Astrocyte (in vitro differentiated cells and primary cell): ENCODE results near the gene STX10. TPM values are rescaled to one million over a fixed set of nuclear protein-coding genes. Genes with fewer than 3 reads are reported as not detected.

Source experiments
- DNase-seq: peaks from one replicate; pipeline ENCODE4 v3.0.0-alpha.2; 2010; ENCODE audit warnings: low read depth
- FAIRE-seq: peaks from 2 replicates; lab custom pipeline; 2011; peaks lifted over from hg19 to GRCh38; lab: Jason Lieb, UNC
- H2AFZ ChIP-seq: 2 replicates; pipeline ENCODE4 v1.6.0; 2012; ENCODE audit warnings: low read depth, low read length, inconsistent platforms
- H3K27ac ChIP-seq: 2 replicates; pipeline ENCODE4 v1.5.1; 2011; ENCODE audit warnings: low read depth, low read length, inconsistent platforms
- H3K27me3 ChIP-seq: 2 replicates; pipeline ENCODE4 v1.6.0; 2011; ENCODE audit warnings: low read length, inconsistent platforms; ENCODE audit not compliant: insufficient read depth
- H3K36me3 ChIP-seq: 2 replicates; pipeline ENCODE4 v1.5.1; 2011; ENCODE audit warnings: low read length, inconsistent platforms; ENCODE audit not compliant: insufficient read depth
- H3K4me1 ChIP-seq: 2 replicates; pipeline ENCODE4 v1.5.1; 2011; ENCODE audit warnings: low read length, inconsistent platforms; ENCODE audit not compliant: insufficient read depth
- H3K4me2 ChIP-seq: 2 replicates; pipeline ENCODE4 v1.6.0; 2012; ENCODE audit warnings: low read length, inconsistent platforms
- H3K4me3 ChIP-seq: 2 replicates; pipeline ENCODE4 v1.5.1; 2011; ENCODE audit warnings: low read depth, mild to moderate bottlenecking, low read length, inconsistent platforms; ENCODE audit not compliant: insufficient read depth
- H3K79me2 ChIP-seq: 2 replicates; pipeline ENCODE4 v1.6.0; 2012; ENCODE audit warnings: mild to moderate bottlenecking, low read length, inconsistent platforms; ENCODE audit not compliant: insufficient read depth
- H3K9ac ChIP-seq: 2 replicates; pipeline ENCODE4 v1.6.0; 2012; ENCODE audit warnings: mild to moderate bottlenecking, low read length, inconsistent platforms
- H3K9me3 ChIP-seq: 2 replicates; pipeline ENCODE4 v1.5.1; 2012; ENCODE audit warnings: low read depth, mild to moderate bottlenecking, low read length, inconsistent platforms; ENCODE audit not compliant: insufficient read depth
- H4K20me1 ChIP-seq: 2 replicates; pipeline ENCODE4 v1.6.0; 2012; ENCODE audit warnings: low read length, inconsistent platforms; ENCODE audit not compliant: insufficient read depth
- H3K27ac Mint-ChIP-seq: one replicate; pipeline ENCODE4 v1.8.0; 2021; ENCODE audit warnings: mild to moderate bottlenecking, mixed read lengths; ENCODE audit not compliant: unreplicated experiment
- H3K27me3 Mint-ChIP-seq: one replicate; pipeline ENCODE4 v1.8.0; 2021; ENCODE audit warnings: low read depth, mixed read lengths; ENCODE audit not compliant: unreplicated experiment
- H3K36me3 Mint-ChIP-seq: one replicate; pipeline ENCODE4 v1.8.0; 2021; ENCODE audit warnings: low read depth, mixed read lengths; ENCODE audit not compliant: unreplicated experiment
- H3K4me1 Mint-ChIP-seq: one replicate; pipeline ENCODE4 v1.8.0; 2021; ENCODE audit warnings: low read depth, mixed read lengths; ENCODE audit not compliant: unreplicated experiment
- H3K4me3 Mint-ChIP-seq: one replicate; pipeline ENCODE4 v1.8.0; 2021; ENCODE audit warnings: mild to moderate bottlenecking, moderate library complexity, mixed read lengths; ENCODE audit not compliant: unreplicated experiment
- H3K9me3 Mint-ChIP-seq: one replicate; pipeline ENCODE4 v1.8.0; 2021; ENCODE audit warnings: mild to moderate bottlenecking, mixed read lengths; ENCODE audit not compliant: unreplicated experiment
- CTCF ChIP-seq: IDR thresholded peaks from 2 replicates; pipeline ENCODE4 v1.5.1; 2011; ENCODE audit warnings: low read depth, mild to moderate bottlenecking, inconsistent platforms, low read length, moderate library complexity; ENCODE audit not compliant: insufficient read depth
- EZH2 ChIP-seq: IDR thresholded peaks from 2 replicates; pipeline ENCODE4 v1.6.1; 2012; ENCODE audit warnings: mild to moderate bottlenecking, low read length, inconsistent platforms; ENCODE audit not compliant: insufficient read depth
- total RNA-seq: library from RNA; stranded (reverse); gene quantifications from 2 replicates; pipeline ENCODE4 v1.2.1, GENCODE V29; 2021

The STX10 gene
- total RNA-seq, 1 donor from 2014 or later = 39.7 TPM

- peaks cover 59% of the 10 kb centered on the region for H4K20me1 ChIP-seq
- peaks cover 48% of the 10 kb centered on the region for H3K4me1 Mint-ChIP-seq
- H3K9me3 Mint-ChIP-seq = no peaks in the 10 kb centered on the region
Observed at GRCh38 chr19:13119627-13120026, 30.5 kb downstream of the STX10 start.

GRCh38 chr19:13118424-13119193 lies 31.6 kb downstream of the STX10 start:
- H3K27ac Mint-ChIP-seq = no peak overlapping the region

More at GRCh38 chr19:13119627-13120026, 30.5 kb downstream of the STX10 start:
- peaks cover 62% of the 10 kb centered on the region for H3K4me1 ChIP-seq
- peaks cover 85% of the 10 kb centered on the region for H3K79me2 ChIP-seq
- H2AFZ ChIP-seq = no peak overlapping the region
- peak overlapping the region; percentile 78 for H3K4me3 ChIP-seq
- peaks cover 5% of the 10 kb centered on the region for H3K36me3 Mint-ChIP-seq
- peak overlapping the region; percentile 24 for H3K27ac Mint-ChIP-seq
- H3K9ac ChIP-seq = peak overlapping the region; percentile 95
- no peaks in the 10 kb centered on the region for H3K9me3 ChIP-seq
- TF ChIP-seq EZH2 (no peak), CTCF (no peak)
- H3K36me3 ChIP-seq = peaks cover 3% of the 10 kb centered on the region
- H3K4me2 ChIP-seq = peak overlapping the region; percentile 92
- no peak for DNase-seq
- no peak for FAIRE-seq
- peak overlapping the region; percentile 88 for H3K27ac ChIP-seq
- peak overlapping the region; percentile 89 for H3K4me3 Mint-ChIP-seq
- H3K27me3 Mint-ChIP-seq = no peaks in the 10 kb centered on the region
- H3K27me3 ChIP-seq = no peaks in the 10 kb centered on the region

More at GRCh38 chr19:13118424-13119193, 31.6 kb downstream of the STX10 start:
- Histone ChIP-seq H3K36me3 (peaks cover 3% of the 10 kb centered on the region), H3K4me1 (peaks cover 61% of the 10 kb centered on the region), H3K79me2 (peaks cover 76% of the 10 kb centered on the region), H3K9ac (peak overlapping the region; percentile 95), H3K4me2 (peak overlapping the region; percentile 92), H2AFZ (no peak overlapping the region), H3K4me3 (peak overlapping the region; percentile 78), H3K9me3 (no peaks in the 10 kb centered on the region), H4K20me1 (peaks cover 49% of the 10 kb centered on the region), H3K27ac (peak overlapping the region; percentile 88), H3K27me3 (no peaks in the 10 kb centered on the region)
- H3K4me1 Mint-ChIP-seq = peaks cover 48% of the 10 kb centered on the region
- no peak for TF ChIP-seq CTCF
- no peak for TF ChIP-seq EZH2
- FAIRE-seq (no peak), DNase-seq (peak; percentile 30)
- H3K27me3 Mint-ChIP-seq = no peaks in the 10 kb centered on the region
- peaks cover 5% of the 10 kb centered on the region for H3K36me3 Mint-ChIP-seq
- no peaks in the 10 kb centered on the region for H3K9me3 Mint-ChIP-seq
- peak overlapping the region; percentile 89 for H3K4me3 Mint-ChIP-seq
